NCI-H187 (cell line): ENCODE measurements around the gene LINGO3.

Source experiments
- DNase-seq, 2 experiments: peaks; one replicate each; lab custom pipeline; 2025; lab: John Stamatoyannopoulos, UW

Gene LINGO3

DNA sequence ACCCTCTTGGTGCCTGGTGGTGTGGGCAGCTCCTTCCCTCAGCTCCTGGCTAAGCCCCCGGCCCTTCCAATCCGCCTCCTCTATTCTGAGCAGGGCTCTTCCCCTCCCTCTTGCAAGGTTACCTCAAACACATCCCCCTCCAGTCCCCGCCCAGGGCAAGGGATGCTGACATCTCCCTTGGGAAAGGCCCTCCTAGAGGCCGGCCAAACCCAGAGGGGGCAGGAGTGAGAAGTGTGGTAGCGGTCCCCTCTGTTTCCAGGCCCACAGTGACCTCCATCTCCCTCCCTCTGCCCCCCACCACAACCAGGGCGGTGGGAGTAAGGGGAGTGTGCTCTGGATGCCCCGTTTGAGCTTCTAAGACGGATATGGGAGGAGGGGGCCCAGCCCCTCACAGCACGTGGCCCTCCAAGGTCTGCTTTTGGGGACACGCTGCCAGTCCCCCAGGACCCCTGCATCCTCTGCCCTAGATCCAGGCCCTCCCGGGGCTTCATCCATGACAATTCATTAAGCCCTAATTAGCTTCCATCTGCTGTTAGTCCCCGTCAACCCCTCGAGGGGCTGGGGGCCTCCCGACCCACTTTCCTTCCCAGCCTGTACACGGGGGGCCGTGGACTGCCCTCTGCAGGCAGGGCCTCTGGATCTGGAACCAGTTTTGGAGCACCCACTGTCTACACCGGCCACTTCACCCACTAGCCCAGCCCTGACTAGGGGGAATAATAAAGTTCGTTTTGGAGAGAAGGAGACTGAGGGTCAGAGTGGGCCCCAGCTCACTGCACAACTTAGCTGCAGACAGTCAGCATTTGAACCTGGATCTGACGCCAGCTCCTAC, 2.3 kb downstream of the LINGO3 start:
- DNase-seq: no peak

DNA sequence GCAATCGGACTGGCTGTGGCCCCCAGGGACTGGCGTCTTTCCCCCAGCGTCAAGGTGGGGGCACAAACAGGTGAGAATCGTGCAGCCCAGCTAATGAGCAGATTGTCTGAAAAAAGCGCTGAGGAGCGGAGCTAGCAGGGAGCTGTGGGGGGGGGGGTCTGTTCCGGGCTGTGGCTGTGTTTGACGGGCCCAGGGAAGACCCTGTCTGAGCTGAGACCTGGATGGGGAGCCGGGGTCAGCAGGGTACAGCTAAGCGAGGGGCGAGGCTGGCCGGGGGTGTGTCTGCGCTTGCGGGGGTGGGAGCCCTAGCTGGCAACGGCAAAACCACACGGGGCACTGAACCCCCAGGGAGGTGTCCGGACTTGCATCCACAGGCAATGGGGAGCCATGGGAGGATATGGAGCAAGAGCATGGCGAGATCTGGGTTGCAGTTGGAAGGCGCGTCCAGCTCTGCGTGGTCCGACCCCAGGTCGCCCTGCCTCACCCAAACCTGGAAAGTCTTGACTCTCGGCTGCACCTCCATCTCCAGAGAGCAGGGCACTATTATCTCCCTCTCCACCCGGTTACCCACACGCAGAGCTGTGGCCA, 4.6 kb downstream of the LINGO3 start:
- DNase-seq: no peak

DNA sequence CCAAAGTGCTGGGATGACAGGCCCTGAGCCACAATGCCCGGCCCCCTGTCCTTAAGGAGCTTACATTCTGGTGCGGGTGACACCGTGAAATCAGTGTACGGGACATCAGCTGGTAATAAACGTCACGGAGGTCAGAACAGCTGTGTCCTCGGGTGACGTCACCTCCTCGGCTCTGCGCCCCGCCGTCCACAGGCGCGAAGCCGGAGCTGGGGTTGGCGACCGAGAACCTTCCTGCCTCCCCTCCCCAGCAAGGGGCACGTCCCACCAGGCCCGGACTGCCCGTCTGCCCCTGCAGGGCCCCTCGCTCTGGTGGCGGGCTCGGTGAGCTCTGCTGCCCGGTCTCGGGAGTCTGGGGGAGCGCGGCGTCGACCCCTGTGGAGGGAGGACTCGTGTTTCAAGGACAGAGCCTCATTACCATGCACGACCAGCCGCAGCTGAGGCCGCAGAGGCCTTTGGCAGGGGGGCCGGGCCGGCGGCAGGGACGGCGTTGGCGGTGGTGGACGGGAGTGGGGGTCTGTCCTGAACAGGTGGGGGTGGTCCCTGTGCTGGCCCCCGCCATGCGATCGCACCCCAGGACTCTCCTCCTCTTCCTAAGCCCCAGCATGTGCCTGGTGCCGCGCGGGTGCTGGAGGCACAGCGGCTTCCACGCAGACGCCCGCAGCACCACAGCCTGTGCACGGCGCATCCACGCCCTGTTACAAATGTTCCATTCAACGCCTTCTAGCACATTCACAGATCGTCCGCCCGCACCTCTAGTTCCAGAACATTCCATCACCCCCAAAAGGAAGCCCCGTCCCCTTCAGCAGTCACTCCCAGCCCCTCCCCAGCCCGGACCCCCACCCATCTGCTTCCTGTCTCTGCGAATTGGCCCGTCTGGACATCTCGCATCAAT, 5.4 kb downstream of the LINGO3 start:
- DNase-seq: no peak

DNA sequence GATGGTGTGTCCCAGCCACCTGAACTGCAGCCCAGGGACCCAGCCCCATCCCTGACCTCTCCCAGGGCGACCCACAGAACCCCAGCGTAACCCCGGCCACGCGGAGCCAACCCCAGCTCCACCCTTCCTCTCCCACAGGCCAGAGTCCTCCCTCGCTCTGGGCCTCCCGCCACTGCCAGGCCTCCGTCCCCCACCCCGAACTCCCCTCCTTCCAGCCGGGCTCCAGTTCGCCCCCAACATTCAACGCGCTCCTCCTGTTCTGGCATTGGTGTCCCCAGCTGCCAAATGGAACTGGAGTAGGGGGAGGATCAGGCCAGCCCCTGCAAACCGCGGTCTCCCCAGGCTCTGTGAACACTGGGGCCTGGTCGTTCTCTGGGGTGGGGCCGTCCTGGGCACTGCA, 7.4 kb downstream of the LINGO3 start:
- no peak for DNase-seq

DNA sequence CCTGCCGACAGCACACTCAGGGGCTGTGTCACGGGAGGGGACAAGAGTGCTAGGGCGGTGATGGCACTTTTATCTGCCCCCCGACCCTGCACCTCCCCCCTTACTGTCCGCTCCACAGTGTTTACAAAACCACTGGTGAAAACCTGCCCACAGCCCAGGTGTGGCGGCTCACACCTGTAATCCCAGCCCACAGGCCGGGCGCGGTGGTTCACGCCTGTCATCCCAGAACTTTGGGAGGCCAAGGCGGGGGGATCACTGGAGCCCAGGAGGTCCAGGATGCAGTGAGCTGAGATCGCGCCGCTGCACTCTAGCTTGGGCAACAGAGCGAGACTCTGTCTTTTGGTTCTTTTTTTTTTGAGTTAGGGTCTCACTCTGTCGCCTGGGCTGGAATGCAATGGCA, 11.8 kb downstream of the LINGO3 start:
- DNase-seq: no peak

DNA sequence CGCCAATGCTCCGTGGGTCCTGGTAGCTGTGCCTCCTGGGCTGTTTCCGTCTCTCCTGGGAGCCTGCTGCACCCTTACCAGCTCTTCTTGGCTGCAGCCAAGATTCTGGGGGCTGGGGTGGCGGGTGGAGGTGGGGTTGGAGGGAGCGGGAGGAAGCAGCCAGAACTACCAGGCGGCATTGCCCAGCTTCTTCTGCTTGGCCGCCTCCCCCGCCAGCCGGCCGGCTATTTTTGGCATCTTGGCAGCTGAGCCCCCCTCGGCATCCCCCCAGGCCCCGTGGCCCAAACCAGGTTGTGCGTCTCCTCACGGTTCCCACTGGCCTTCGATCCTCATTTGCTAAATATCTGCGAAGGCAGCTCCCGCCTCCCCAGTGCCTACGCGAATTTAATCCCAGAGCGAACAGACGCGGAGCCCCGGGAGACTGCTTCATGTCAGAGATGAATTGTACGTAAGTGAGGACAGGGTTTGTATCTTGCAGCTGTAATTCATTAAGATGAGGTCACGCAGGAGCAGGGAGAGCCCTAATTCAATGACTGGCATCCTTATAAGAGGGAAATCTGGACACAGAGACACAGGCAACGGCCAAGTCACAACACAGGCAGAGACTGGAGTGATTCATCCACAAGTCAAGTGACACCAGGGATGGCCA, 13.1 kb downstream of the LINGO3 start:
- DNase-seq: no peak

DNA sequence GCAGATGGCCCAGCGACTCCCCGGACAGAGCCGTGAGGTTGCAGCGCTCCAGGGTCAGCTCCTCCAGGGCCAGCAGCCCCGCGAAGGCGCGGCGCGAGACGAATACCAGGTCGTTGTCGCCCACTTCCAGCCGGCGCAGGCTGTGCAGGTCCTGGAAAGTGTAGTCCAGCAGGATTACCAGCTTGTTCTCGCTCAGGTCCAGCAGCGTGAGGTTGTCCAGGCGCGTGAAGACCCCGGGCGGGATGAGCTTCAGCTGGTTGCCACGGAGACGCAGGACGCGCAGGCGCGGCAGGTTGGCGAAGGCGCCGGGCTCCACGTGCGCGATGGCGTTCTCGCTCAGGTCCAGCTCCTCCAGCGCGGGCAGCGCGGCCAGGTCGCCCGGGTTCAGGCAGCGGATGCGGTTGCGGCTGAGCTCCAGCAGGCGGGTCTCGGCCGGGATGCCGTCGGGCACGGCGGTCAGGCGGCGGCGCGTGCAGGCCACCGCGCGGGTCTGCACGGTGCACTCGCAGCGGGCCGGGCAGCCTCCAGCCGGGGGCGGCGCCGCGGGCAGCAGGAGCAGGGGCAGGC, 16.7 kb downstream of the LINGO3 start:
- DNase-seq: no peak

DNA sequence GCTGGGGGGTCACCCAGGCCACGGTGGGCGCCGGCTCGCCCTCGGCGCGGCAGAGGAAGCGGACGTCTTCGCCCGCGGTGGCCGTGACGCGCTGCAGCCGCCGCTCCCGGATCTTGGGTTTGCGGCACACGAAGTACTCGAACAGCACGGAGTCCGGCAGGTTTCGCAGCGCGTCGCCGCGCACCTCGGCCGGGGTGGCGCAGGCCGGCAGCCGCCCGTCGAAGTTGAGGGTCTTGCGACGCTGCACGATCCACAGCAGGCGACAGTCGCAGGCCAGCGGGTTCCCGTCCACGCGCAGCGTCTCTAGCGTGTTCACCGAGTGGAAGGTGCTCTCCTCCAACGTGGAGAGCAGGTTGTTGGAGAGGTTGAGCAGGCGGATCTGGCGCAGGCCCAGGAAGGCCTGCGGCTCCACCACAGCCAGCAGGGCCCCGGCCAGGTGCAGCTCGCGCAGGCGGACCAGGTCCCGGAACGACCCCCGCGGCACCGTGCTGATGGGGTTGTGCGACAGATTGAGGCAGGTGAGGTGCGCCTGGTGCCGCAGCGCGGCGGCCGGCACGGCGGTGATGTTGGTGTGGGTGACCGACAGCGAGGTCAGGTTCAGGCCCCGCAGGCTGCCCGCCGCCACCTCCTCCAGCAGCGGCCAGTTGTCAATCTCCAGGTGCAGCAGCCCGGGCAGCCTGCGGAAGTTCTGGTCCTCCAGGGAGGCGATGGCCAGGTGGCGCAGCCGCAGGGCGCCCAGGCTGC, 17.3 kb downstream of the LINGO3 start:
- peak in 1 of 2 experiments; percentile 31 for DNase-seq

DNA sequence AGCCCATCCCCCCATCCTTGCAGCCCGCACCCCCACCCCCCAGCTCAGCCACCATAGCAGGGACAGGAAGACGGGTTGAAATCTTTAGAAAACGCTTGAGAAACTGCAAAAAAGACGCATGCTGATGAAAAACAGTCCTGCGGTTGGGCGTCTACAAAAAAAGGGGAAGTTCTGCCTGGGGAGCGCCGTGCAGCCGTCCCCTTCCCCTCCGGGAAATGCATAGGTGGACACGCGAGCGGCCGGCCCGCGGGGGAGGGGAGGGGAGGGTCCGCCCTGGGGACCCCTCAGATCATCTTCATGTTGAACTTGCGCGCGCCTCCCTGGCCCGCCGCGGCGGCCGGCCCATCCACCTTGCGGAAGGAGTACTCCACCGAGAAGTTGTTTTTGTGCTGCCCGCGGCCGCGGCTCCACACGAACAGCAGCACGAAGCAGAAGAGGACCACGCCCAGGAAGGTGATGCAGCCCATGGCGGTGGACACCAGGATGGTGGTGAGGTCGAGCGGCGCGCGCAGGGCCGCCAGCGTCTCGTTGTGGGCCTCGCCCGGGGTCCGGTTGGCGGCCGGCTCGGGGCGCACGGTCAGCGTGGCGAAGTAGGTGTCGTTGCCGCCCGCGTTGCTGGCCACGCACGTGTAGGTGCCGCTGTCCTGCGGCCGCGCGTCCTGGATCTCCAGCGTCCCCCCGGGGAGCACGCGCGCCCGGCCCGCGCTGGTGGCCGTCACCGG, 18.1 kb downstream of the LINGO3 start:
- DNase-seq: no peak

DNA sequence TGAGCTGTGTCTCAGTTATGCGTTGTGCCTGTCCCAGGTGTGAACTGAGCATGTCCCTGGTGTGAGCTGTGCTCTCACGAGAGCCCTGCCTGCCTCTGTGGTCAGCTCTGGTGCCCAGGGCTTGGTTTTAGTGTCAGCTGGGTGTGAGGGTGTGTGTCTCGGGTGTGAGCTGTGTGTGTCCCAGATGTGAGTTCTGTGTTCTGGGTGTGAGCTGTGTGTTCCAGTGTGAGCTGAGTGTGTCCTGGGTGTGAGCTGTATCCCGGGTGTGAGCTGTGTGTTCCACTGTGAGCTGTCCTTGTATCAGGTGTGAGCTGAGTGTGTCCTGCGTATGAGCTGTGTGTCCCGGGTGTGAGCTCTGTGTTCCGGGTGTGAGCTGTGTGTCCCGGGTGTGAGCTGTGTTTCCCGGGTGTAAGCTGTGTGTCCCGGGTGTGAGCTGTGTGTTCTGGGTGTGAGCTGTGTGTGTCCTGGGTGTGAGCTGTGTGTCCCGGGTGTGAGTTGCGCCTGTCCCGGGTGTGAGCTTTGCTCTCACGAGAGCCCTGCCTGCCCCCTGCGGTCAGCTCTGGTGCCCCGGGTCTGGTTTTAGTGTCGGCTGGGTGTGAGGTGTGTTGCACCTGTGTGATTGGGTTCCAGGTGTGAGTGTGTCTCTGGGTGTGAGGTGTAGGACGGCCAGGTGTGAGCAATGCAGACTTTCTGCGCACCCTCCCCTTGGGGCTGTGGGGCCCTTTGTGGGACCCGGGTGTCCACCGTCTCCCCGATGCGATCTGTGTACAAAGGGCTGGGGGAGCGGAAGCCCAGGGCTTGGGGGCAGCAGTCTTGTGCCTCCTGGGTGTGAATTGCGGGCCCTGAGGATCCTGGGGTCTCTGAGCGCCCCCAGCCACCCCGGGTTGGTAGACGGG, 18.9 kb downstream of the LINGO3 start:
- DNase-seq: no peak

DNA sequence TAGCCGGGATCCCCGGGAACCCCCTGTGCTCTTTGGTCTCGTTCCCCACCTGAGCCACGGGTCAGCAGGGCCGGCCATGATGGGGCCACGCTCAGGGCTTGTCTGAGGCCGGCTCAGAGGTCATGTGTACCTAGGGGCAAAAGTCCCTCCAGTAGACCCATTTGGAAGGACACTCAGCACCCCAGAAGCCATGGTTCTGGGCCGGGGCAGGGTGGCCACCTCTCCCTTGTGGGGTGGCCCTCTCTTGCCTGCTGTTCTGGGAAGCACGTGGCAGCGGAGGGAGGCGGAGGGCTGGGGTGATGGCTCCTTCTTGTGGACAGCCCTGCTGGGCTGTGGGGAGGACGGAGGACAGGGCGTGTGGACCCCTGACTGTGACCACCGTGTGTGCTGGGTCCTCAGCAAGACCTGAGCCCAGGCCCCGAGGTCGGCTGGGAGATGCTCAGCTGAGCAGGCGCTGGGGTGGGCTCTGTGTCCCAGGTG, 19.6 kb downstream of the LINGO3 start:
- no peak for DNase-seq

DNA sequence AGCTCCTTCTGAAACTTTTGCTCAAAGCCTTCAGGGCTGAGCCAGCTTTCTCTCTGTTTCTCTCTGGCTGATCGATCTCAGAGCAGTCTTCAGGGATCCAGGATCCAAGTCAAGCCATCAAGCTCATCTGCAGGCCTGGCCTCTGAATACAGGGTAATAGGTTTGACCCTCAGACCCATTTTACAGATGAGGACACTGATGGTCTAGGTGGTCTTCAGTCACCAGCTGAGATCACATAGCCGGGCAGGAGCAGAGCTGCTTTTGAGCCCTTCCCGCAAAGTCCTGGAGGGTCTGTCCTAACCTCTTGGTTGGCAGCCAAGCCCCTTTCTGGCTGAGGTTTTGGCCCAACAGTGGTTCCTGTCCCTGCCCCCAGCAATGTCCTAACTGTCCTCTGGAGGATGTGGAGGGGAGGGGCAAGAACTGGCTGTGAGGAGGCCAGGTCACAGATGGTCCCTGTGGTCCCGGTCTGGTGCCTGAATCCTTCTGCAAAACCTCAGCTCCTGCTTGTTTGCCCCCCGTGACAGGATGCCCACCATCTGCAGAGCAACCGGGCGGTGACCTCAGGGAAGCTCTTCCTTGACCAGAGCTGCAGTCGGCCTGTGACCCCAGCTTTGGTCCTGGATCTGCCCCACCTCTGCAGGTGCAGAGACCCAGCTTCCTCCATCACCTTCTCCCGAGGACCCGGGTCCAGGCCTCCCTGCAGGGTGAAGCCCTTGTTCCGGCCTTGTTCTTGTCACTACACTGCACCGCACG, 20.2 kb downstream of the LINGO3 start:
- no peak for DNase-seq

DNA sequence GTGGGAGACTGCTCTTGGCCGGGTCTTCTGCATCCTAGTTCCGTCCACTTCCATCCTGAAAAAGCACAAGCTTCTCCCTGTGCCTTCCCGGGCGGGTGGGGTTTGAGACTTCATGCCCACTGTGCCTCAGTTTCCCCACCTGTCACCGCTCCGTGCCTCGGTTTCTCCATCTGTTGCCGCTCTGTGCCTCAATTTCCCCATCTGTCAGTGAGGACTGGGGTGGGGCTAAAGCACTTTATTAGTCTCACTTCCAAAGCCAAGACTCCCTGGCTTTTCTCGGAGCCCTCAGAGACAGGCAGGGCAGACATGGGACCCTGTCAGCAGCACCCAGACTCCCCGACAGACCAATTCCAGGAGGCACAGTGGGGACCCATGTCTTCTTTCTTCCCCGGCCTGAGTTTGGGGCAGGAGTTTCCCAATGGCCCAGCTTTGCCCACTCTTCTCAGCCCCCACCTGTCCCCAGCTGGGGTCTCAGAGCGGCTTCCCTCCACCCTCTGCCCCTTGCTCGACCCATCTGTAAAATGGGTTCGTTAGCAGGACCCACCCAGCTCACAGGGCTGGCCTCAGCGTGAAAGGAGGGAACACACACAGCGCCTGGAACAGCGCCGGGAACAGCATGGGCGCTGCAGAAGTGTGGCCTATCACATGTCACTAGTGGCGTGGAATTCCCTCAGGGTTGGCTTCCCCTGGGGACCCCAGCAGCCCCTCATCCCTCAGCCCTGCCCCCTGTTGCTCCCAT, 21.4 kb downstream of the LINGO3 start:
- no peak for DNase-seq

DNA sequence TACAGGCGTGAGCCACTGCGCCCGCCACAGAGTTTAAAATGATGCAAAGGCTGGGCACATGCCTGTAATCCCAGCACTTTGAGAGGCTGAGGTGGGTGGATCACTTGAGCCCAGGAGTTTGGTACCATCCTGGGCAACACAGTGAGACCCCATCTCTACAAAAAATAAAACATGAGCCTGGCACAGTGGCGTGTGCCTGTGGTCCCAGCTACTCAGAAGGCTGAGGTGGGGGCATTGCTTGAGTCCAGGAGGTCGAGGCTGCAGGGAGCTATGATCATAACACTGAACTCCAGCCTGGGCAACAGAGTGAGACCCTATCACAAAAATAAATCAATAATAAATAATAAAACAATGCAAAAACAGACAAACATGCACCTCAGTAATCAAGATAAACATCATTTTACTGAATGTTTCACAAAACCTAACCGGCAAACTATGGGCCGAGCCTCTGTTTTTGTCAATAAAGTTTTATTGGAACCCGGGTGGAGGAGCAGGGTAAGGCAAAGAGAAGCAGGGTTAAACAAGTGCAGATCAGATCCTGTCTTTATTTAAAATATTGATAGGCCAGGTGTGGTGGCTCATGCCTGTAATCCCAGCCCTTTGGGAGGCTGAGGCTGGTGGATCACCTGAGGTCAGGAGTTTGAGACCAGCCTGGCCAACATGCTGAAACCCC, 24.0 kb downstream of the LINGO3 start:
- DNase-seq: no peak

DNA sequence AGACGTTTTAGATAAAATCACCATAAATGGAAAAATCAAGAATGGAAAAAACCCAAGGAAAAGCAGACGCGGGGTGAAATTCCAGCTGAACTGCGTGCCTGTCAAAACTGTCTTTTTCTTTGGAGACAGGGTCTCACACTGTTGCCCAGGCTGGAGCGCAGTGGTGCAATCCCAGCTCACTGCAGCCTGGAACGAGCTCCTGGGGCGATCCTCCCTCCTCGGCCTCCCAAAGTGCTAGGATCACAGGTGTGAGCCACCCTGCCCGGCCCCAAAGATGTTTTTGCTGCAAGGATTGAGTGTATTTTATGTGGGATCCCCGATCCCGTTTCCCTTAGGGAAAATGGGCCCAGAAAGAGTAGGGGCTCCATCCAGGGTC, 25.1 kb downstream of the LINGO3 start:
- DNase-seq: no peak

DNA sequence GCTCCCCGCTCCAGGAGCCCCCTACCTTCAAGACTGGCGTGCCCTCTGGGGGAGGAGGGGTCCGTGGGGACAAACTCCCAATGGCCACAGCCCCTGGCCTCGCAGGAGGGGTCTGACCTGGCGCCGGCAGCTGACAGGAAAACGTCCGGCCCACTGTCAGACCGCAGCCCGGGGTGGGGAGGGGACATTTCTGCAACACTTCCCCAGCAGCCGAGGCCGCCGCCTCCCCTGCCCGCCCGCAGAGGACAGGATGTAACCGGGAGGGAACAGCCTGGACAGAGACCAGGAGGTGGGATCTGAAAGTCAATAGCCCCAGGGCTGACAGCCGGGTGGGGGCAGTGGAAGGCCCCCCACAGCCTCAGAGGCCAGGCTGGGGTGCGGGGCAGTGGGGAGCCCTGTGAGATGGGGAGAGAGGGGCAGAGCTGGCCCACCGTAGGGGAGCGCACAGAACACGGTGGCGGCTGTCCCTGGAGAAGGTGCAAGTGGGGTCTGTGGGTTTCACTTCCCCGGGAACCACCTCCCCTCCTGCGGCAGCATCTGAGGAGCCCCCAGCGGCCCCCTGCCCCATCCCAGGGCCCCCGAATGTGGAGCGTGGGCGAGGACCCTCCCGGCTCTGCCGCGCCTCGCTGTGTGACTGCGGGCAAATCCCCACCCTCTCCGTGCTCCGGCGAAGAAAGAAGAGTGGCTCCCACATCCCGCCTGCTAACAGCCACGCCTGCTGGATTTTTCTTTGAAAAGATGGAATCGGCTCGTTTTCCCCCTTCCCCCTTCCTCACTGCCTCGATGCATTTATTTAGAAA, 25.7 kb downstream of the LINGO3 start, which contains the start of gene PEAK3:
TSS of gene PEAK3 (minus strand) at position 114 of the 800 bp plus-strand sequence. CDS start 1,244 bp downstream, outside the sequence.
- DNase-seq: no peak
